ENCODE results near the gene PLTP. TPM values are rescaled to one million over a fixed set of nuclear protein-coding genes. Genes with fewer than 3 reads are reported as not detected.

Gene PLTP
- total and polyA plus RNA-seq, 2 of the 13 experiments (the other 11 are each of a cell fraction or from before 2014, with no cell fraction given): 16.9 to 28.6 TPM

DNA sequence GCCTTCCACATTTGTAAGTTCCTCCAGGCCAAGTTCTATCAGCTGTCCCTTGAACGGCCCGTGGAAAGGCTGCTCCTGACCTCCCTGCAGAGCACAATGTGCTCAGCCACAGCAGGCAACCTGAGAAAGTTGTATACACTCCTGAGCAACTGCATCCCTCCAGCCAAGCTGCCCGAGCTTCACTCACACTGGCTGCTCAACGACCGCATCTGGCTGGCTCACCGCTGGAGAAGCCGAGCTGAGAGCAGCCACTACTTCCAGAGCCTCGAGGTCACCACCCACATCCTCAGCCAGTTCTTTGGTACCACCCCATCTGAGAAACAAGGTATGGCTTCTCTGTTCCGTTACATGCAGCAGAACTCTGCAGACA lies 28.9 kb downstream of the PLTP start (continued):
- TF ChIP-seq, protein P1, sequence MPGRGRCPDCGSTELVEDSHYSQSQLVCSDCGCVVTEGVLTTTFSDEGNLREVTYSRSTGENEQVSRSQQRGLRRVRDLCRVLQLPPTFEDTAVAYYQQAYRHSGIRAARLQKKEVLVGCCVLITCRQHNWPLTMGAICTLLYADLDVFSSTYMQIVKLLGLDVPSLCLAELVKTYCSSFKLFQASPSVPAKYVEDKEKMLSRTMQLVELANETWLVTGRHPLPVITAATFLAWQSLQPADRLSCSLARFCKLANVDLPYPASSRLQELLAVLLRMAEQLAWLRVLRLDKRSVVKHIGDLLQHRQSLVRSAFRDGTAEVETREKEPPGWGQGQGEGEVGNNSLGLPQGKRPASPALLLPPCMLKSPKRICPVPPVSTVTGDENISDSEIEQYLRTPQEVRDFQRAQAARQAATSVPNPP (CRISPR knock-in tag; IDR thresholded peaks at IDR 0.05): no peak
- TF ChIP-seq POLR2A (IDR thresholded peaks at IDR 0.05; ENCODE audit: insufficient read depth in 1 of 2, low read depth in 2 of 2, low read length in 2 of 2) (peak in 1 of 2 experiments; percentile 49; a peak in 2 of 4 replicates), ZNF331 (CRISPR knock-in tag; IDR thresholded peaks at IDR 0.05) (no peak), MBNL3 (CRISPR knock-in tag; conservative IDR thresholded peaks at IDR 0.05) (no peak), BORCS8-MEF2B (CRISPR knock-in tag; IDR thresholded peaks at IDR 0.05) (0 out of 2 replicates have a peak, but pooled peaks have one; percentile 15), ZNF484 (CRISPR knock-in tag; IDR thresholded peaks at IDR 0.05; ENCODE audit: borderline replicate concordance, low read depth) (no peak), SMYD3 (CRISPR knock-in tag; IDR thresholded peaks at IDR 0.05) (no peak), ZFP90 (CRISPR knock-in tag; IDR thresholded peaks at IDR 0.05; ENCODE audit: borderline replicate concordance) (no peak), RBAK (CRISPR knock-in tag; IDR thresholded peaks at IDR 0.05) (no peak), ZFP36L1 (CRISPR knock-in tag; IDR thresholded peaks at IDR 0.05) (no peak), ZNF552 (CRISPR knock-in tag; IDR thresholded peaks at IDR 0.05; ENCODE audit: borderline replicate concordance) (no peak)
- TF ChIP-seq, protein P2, sequence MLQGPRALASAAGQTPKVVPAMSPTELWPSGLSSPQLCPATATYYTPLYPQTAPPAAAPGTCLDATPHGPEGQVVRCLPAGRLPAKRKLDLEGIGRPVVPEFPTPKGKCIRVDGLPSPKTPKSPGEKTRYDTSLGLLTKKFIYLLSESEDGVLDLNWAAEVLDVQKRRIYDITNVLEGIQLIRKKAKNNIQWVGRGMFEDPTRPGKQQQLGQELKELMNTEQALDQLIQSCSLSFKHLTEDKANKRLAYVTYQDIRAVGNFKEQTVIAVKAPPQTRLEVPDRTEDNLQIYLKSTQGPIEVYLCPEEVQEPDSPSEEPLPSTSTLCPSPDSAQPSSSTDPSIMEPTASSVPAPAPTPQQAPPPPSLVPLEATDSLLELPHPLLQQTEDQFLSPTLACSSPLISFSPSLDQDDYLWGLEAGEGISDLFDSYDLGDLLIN (CRISPR knock-in tag; IDR thresholded peaks at IDR 0.05; ENCODE audit: borderline replicate concordance): no peak
- TF ChIP-seq, protein P3, sequence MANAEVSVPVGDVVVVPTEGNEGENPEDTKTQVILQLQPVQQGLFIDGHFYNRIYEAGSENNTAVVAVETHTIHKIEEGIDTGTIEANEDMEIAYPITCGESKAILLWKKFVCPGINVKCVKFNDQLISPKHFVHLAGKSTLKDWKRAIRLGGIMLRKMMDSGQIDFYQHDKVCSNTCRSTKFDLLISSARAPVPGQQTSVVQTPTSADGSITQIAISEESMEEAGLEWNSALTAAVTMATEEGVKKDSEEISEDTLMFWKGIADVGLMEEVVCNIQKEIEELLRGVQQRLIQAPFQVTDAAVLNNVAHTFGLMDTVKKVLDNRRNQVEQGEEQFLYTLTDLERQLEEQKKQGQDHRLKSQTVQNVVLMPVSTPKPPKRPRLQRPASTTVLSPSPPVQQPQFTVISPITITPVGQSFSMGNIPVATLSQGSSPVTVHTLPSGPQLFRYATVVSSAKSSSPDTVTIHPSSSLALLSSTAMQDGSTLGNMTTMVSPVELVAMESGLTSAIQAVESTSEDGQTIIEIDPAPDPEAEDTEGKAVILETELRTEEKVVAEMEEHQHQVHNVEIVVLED (CRISPR knock-in tag; IDR thresholded peaks at IDR 0.05; ENCODE audit: borderline replicate concordance): peak; percentile 17; the same call in 1 of the 2 replicates
- TF ChIP-seq, protein P4, sequence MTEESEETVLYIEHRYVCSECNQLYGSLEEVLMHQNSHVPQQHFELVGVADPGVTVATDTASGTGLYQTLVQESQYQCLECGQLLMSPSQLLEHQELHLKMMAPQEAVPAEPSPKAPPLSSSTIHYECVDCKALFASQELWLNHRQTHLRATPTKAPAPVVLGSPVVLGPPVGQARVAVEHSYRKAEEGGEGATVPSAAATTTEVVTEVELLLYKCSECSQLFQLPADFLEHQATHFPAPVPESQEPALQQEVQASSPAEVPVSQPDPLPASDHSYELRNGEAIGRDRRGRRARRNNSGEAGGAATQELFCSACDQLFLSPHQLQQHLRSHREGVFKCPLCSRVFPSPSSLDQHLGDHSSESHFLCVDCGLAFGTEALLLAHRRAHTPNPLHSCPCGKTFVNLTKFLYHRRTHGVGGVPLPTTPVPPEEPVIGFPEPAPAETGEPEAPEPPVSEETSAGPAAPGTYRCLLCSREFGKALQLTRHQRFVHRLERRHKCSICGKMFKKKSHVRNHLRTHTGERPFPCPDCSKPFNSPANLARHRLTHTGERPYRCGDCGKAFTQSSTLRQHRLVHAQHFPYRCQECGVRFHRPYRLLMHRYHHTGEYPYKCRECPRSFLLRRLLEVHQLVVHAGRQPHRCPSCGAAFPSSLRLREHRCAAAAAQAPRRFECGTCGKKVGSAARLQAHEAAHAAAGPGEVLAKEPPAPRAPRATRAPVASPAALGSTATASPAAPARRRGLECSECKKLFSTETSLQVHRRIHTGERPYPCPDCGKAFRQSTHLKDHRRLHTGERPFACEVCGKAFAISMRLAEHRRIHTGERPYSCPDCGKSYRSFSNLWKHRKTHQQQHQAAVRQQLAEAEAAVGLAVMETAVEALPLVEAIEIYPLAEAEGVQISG (CRISPR knock-in tag; IDR thresholded peaks at IDR 0.05): 0 out of 2 replicates have a peak, but pooled peaks have one; percentile 27
- TF ChIP-seq, protein P5, sequence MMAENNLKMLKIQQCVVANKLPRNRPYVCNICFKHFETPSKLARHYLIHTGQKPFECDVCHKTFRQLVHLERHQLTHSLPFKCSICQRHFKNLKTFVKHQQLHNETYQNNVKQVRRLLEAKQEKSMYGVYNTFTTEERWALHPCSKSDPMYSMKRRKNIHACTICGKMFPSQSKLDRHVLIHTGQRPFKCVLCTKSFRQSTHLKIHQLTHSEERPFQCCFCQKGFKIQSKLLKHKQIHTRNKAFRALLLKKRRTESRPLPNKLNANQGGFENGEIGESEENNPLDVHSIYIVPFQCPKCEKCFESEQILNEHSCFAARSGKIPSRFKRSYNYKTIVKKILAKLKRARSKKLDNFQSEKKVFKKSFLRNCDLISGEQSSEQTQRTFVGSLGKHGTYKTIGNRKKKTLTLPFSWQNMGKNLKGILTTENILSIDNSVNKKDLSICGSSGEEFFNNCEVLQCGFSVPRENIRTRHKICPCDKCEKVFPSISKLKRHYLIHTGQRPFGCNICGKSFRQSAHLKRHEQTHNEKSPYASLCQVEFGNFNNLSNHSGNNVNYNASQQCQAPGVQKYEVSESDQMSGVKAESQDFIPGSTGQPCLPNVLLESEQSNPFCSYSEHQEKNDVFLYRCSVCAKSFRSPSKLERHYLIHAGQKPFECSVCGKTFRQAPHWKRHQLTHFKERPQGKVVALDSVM (CRISPR knock-in tag; IDR thresholded peaks at IDR 0.05): no peak
- TF ChIP-seq, protein P6, sequence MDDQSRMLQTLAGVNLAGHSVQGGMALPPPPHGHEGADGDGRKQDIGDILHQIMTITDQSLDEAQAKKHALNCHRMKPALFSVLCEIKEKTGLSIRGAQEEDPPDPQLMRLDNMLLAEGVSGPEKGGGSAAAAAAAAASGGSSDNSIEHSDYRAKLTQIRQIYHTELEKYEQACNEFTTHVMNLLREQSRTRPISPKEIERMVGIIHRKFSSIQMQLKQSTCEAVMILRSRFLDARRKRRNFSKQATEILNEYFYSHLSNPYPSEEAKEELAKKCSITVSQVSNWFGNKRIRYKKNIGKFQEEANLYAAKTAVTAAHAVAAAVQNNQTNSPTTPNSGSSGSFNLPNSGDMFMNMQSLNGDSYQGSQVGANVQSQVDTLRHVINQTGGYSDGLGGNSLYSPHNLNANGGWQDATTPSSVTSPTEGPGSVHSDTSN (CRISPR knock-in tag; IDR thresholded peaks at IDR 0.05; ENCODE audit: borderline replicate concordance): no peak
- TF ChIP-seq, protein P7, sequence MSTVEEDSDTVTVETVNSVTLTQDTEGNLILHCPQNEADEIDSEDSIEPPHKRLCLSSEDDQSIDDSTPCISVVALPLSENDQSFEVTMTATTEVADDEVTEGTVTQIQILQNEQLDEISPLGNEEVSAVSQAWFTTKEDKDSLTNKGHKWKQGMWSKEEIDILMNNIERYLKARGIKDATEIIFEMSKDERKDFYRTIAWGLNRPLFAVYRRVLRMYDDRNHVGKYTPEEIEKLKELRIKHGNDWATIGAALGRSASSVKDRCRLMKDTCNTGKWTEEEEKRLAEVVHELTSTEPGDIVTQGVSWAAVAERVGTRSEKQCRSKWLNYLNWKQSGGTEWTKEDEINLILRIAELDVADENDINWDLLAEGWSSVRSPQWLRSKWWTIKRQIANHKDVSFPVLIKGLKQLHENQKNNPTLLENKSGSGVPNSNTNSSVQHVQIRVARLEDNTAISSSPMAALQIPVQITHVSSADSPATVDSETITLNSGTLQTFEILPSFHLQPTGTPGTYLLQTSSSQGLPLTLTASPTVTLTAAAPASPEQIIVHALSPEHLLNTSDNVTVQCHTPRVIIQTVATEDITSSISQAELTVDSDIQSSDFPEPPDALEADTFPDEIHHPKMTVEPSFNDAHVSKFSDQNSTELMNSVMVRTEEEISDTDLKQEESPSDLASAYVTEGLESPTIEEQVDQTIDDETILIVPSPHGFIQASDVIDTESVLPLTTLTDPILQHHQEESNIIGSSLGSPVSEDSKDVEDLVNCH (CRISPR knock-in tag; IDR thresholded peaks at IDR 0.05): no peak

All from HepG2 (cell line).